ENCODE results near the gene TGFBI.

TGFBI gene

GRCh38 chr5:136025900-136026299 is 2.9 kb upstream of the TGFBI start:
- DNase-seq (ENCODE audit: low read depth) = peak; percentile 51

DNA sequence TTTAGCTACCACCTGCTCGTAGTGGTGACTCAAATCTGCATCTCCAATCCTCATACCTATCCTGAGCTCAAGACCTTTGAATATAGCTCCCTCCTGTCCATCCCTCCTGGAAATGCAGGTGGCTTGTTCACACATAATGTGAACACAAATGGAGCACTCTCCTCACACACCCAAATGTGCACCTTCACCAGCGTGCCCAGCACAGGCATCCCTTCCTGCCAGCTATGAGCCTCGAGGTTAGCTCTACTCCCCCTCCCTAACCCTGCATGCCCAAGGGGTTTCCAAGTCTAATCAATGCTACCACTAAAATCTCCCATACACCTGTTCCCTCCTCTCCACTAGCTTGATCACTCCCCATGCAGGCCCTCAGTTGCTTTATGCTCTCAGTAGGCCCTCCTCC is 2.2 kb upstream of the TGFBI start:
- DNase-seq (ENCODE audit: low read depth) = no peak

DNA sequence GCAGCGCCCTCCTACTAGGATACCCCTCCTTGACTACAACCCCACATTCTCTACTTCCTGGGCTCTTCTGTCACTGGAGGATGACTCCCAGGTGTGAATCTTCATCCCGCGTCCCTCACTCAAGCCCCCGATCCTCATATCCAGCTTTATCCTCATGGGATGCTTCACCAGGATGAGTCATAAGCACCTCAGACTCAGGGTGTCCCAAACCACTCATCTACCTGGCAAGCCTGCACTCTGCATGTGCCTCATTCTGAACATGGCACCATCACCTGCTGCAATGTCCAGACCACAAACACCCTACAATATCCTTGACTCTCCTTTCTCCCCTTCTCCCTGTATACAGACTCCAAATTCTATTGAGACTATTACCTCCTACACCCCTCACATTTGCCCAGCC is 1.5 kb upstream of the TGFBI start:
- no peak for DNase-seq (ENCODE audit: low read depth)

GRCh38 chr5:136028090-136028489 is 698 bp upstream of the TGFBI start:
- no peak for DNase-seq (ENCODE audit: low read depth)

- DNase-seq (ENCODE audit: low read depth) = no peak
These were observed 1.5 kb downstream of the TGFBI start for GRCh38 chr5:136030252-136030651.

- no peak for DNase-seq (ENCODE audit: low read depth)
These were observed 2.3 kb downstream of the TGFBI start for GRCh38 chr5:136030956-136031611.

DNA sequence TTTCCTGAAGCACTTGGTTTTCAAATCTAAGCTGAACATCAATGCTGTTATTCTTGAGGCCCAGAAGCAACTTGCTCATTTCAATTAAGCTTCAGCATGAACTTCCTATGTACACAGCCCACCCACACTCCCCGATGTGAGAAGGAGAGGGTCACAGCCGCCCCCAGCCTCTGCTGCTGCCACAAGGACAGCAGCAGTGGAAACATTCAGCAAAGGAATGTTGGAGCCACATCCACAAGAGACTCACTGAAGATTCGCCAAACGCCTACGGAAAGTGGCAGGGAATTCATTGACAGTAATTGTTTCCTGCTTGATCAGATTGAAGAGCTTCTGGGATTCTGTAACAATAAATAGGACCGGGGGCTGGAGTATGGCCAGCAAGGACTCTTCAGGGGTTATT is 2.9 kb downstream of the TGFBI start:
- DNase-seq (ENCODE audit: low read depth) = peak; percentile 36

- peak; percentile 67 for DNase-seq (ENCODE audit: low read depth)
These were observed 3.8 kb downstream of the TGFBI start for GRCh38 chr5:136032564-136032963.

GRCh38 chr5:136033234-136033633 is 4.4 kb downstream of the TGFBI start:
- no peak for DNase-seq (ENCODE audit: low read depth)

GRCh38 chr5:136033848-136034247 is 5.1 kb downstream of the TGFBI start:
- DNase-seq (ENCODE audit: low read depth) = peak; percentile 29

DNA sequence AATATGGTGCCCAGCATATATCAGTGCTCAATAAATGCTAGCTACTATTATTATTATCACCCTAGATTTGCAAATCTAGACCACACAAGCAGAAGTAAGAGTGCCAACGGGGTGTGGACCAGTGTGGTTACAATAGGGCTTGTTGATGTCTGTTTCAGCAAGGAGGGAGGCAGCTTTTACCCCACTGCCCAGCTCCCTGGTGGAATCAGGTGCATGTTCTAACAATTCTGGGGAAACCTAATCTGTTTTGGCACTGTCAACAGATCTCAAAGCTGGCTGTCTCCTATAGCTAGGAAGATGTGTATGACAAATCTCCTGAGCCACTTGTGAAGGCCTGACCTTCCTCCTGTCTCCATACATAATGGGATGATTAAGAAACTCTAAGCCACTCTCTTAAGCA is 5.7 kb downstream of the TGFBI start:
- DNase-seq (ENCODE audit: low read depth) = no peak

DNA sequence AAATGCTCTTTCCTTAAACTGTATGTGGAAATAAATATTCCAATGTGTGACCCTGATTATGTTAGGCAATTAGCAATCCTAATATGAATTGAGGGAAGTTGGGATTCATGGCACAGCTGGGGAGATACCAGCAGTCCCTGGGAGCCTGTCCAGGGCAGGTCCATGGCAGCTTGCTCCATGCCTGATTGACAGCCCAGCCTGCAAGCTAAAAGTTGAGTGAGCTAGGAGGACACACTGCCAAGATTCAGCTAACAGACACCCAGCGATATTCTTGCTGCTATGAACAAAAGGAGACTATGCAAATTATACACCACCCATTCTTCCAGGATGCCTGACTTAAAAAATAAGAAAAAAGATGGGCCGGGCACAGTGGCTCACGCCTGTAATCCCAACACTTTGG is 6.2 kb downstream of the TGFBI start:
- no peak for DNase-seq (ENCODE audit: low read depth)

- DNase-seq (ENCODE audit: low read depth) = no peak
These were observed 7.0 kb downstream of the TGFBI start for GRCh38 chr5:136035837-136036236.

DNA sequence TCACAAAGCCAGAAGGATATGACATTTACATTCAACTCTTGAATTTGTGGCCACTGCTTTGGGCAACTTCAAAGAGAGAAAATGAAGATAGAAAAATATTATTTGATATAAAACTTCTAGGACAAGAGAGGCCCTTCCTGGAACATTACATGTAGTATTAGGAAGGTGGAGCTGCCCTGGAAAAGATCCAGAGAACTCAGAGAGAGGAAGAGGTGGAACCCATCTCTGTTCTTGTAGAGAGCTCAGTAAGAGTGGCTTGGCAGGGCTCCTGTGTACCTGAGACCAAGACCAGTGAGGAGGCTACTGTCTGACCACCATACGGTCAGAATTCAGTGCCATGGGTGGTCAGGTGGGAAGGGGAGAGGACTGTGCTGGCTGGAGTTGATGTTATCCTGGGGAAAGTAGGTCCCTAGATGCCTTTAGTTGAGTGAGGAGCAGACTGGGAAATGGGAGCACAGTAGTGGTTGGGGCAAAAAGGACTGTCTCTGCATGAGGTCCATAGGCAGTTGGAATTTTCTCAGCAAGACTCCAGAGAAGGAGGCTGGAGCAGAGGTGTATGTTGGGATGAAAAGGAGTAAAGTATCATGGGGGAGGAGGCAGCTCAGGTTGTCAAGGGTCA is 7.6 kb downstream of the TGFBI start:
- no peak for DNase-seq (ENCODE audit: low read depth)

GRCh38 chr5:136037001-136037705 is 8.4 kb downstream of the TGFBI start:
- peak; percentile 93 for DNase-seq (ENCODE audit: low read depth)

GRCh38 chr5:136038635-136039034 is 9.8 kb downstream of the TGFBI start:
- DNase-seq (ENCODE audit: low read depth) = peak; percentile 58

GRCh38 chr5:136039202-136039601 is 10.4 kb downstream of the TGFBI start:
- DNase-seq (ENCODE audit: low read depth) = no peak

DNA sequence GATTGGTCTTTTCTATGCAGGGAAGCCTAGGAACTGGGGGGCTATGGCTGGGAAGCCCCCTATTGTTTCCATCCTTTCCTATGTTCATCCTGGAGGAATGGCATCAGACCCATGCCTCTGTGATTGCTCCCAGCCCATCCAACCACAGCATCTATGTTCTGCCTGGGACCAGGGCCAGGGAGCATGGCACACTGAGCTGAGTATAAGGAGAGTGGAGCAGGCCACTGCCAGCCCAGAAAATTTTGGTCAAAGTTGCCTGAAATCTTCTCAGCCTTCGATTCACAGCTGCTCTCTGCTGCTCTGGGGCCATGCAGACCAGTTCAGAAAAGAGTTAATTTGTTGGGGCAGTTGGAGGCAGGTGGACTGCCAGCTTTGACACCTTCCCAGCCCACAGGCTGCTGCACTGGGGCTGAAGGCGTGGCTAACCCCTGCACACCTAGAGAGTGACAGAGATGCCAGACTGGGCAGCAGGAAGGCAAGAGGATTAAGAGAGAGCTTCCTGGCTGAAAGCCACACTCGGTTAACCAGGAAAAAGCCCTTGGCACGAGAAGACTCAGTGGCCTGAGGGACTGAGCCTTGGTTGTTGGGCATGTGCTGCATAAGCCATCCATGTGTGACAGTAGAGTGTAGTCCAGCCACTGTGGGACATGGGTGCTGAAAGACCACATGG is 12.1 kb downstream of the TGFBI start:
- DNase-seq (ENCODE audit: low read depth) = peak; percentile 29

DNA sequence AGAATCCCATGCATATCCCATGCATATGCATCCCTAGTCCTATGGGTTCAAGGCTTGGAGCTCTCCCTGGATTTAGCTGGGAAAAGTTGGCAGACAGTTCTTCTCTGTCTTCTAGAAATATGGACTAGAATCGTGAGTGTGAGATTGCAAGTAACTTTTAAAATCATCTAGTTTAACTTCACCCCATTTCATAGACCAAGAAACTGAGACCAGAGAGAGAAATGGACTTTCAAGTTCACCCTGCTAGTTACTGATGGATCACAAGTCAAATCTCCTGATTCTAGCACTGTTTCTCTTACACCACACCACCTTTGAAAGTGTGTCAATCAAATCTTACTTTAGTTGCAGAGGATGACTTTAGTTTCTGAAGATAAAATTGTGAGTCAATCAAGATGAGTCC is 13.4 kb downstream of the TGFBI start:
- DNase-seq (ENCODE audit: low read depth) = no peak

DNA sequence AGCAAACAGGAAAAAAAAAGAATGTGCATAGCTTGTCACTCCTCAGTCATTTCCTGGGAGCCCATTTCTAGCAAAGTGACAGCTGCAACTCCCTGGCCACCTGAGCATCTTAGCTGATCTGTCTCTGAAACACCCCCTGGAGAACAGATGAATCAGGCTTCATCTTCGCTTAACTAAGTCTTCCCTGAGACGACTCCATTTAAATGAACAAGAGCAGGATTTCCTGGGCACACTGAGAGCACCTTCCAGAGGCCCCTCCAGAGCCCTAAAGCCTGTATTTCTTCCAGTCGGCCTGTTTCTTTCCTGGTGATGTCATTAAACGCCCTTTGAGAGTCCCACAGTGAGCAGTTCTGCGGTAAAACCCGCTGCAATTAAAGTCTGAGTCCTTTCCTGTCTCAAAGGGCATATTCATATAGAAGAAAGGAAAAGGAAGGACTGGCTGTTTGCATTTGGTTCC is 13.9 kb downstream of the TGFBI start:
- no peak for DNase-seq (ENCODE audit: low read depth)

DNA sequence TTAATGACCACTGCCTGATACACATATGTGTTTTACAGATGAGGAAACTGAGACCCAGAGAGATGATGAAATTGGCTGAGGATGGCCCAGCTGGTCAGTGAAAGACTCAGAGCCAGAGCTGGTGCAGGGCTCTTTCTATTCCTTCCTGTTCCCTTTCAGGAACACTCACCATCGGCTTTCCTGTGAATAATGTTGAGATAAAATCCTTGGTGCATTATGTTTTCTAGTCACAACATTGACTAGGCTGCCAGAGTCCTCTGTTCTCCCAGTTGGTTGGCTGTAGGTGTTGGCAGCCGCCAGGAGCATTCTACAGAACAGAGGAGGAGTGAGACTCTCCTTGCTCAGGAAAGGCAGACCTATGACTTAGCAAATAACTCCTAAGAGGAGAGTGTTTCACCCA is 14.8 kb downstream of the TGFBI start:
- DNase-seq (ENCODE audit: low read depth) = no peak

GRCh38 chr5:136043968-136044610 is 15.3 kb downstream of the TGFBI start:
- DNase-seq (ENCODE audit: low read depth) = no peak

Measured in EH (cell line).